NCI-H1694 treated with DMSO at 0.1 percent for 48 hours (cell line): Measurements from ENCODE around the gene TMEM9.
"Not testable (repeated sequence)": the region's sequence is repeated elsewhere in the genome, so short reads cannot be mapped to it uniquely, and the experiment has no call there.

Experiments used
- DNase-seq: peaks from one replicate; lab custom pipeline; 2025; lab: John Stamatoyannopoulos, UW

TMEM9 gene

DNA sequence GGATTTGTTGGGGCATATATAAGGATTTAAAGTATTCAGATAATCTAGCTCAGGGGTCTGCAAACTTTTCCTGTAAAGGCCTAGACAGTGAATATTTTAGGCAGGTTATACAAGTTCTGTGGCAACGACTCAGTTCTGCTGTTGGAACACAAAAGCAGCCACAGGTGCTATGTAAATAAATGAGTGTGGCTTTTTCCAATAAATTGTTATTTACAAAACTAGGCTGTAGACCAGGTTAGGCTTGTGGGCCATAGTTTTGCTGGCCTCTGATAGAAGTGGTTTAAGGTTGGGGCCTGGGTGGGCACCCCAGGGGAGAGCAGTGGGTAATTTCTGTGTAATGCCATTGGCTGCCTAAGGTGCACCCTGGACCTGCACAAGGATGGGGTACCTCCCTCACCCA is 19.5 kb upstream of the TMEM9 start:
- no peak for DNase-seq

- no peak for DNase-seq
Measured at GRCh38 chr1:201172999-201173610, 18.8 kb upstream of the TMEM9 start.

DNA sequence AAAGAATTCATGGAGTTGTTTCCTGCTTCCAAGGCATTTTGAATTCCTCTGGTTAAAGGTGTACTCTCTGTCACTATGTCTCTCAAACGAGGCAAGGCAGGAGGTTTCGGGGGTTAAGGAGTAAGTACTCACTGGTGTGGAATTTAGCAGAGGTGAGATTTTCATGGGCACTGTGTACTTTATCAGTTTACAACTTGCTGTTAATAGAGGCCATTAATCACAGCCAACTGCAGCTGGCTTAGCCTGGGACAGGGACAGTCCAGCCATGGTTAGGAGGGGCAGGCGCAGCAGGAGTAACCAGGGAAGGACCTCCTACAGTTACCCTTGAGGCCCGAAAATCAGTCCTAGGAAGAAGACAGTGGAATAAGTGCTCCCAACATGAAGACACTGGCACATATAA is 18.1 kb upstream of the TMEM9 start:
- DNase-seq, result no peak

- peak; percentile 39 for DNase-seq
Measured at GRCh38 chr1:201171063-201172036, 17.1 kb upstream of the TMEM9 start.

- DNase-seq, result peak; percentile 60
Measured at GRCh38 chr1:201170533-201171062, 16.3 kb upstream of the TMEM9 start.

GRCh38 chr1:201169971-201170532 is 15.8 kb upstream of the TMEM9 start:
- no peak for DNase-seq

DNA sequence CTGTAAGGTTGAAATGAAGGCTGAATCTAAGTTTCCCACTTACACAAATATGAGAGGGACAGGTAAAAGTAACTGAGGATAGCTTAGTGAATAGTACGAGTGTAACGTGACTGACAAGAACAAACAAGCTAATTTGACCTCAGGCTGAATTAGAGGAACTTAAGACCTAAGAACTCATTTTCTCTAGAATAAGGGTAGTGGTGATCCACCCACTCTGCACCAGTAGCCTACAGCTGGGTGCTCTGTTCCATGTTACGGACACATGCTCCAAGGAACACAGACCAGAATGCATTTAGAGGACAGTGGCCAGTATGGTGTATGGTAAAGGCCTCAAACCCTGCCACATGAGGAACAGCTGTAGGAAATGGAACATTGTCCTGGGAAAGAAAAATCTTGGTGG is 14.9 kb upstream of the TMEM9 start:
- no peak for DNase-seq

DNA sequence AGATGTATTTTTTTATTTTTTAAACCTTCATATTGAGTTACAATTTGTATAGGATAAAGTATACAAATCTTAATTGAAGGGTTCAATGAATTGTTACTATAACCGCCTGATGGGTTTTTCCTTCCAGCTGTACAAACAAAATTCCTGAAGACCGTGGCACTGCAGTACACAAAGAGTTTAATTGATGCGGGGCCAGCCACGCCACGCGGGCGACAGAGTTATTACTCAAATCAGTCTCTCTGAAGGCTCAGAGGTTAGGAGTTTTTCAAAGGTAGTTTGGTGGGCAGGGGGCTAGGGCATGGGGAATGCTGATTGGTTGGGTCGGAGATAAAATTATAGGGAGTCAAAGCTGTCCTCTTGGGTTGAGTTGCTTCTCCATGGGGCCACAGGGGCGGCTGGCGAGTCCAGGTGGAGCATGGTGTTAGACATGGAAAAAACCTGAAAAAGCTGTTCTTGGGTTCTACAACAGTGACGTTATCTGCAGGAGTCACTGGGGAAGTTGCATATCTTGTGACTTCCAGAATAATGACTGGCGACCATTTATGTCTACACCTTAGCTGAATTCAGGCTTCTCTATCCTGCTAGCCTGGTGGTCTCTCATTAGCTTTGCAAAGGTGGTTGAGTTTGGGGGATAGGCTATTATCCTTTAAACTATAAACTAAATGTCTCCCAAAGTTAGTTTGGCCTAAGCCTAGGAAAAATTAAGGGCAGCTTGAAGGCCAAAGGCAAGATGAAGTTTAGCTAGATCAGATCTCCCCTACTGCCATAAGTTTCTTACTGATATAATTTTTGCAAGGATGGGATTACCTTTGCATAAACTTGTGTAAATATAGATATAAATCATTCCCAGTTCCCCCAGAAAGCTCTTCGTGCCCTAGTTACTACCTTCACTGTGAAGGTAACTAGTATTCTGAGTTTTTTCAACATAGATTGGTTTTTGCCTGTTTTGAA is 13.0 kb upstream of the TMEM9 start:
- DNase-seq, result no peak

- no peak for DNase-seq
Measured at GRCh38 chr1:201164645-201165044, 10.4 kb upstream of the TMEM9 start.

DNA sequence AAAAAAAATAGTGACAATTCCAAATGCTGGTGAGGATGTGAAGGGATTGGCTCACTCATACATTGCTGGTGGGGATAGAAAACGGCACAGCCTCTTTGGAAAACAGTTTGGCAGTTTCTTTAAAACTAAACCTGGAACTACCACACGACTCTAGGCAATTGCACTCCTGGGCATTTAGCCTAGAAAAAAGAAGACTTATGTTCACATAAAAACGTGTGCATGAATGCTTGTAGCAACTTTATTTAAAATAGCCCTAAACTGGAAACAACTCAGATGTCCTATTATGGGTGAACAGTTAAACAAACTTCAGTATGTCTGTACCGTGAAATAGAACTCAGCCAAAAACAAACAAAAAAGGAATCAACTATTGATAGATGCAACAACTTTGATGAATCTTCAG is 9.4 kb upstream of the TMEM9 start:
- no peak for DNase-seq

GRCh38 chr1:201163036-201163435 is 8.8 kb upstream of the TMEM9 start:
- not testable (repeated sequence) for DNase-seq

GRCh38 chr1:201157949-201158348 is 3.7 kb upstream of the TMEM9 start:
- no peak for DNase-seq

DNA sequence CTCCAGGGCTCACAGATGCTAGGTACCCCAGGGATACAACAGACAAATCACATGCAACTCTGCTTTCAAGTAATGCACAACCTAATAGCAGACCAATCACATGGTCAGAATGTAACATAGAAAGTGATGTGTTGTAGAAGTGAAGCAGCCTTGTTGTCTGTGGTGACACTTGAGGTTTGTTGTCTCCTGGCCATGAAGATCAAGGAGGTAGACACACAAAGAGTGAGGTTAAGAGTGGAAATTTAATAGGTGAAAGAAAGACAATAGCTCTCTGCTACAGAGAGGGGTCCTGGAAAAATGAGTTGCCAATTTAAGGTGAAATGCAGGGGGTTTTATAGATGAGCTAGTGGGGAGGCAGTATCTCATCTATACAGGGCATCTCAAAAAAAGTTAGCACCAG is 2.5 kb upstream of the TMEM9 start:
- DNase-seq, result no peak

DNA sequence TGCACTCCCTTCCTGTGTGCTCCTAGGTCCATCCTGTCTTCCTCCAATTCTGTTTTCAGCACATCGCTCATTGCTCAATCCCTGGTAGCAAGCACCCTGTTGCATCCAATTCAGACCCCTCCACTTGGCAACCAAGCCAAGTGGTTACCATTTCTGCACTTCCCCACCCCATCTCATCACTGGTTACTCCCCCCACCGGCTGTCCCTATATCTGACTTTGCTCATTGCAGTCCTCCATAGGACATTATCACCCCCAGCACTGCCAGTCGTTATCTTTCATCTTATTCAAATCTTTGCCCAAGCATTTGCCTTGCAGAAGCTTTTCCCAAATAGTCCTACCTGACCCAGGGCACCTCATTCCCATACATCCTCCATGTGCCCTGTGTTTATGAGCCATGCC is 2.1 kb upstream of the TMEM9 start:
- DNase-seq, result no peak

DNA sequence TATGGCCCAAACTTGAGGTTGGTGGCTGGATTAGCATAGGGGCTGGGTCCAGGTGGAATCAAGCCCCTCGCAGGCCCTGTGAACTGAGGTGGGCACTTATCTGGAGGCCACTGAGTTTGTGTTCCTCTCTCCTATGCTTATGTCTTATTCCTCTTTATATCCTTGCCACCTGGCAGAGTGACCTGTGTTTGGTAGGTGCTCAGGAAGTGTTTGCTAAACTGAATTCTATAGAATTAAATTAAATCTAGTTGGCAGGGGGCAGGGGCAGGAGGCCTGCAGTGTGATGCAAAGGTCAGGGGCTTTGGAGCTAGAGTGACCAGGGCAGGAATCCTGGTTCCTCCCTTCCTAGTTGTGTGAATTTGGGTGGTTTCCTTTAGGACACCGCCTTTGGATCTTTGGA is 1.1 kb upstream of the TMEM9 start:
- DNase-seq, result no peak

DNA sequence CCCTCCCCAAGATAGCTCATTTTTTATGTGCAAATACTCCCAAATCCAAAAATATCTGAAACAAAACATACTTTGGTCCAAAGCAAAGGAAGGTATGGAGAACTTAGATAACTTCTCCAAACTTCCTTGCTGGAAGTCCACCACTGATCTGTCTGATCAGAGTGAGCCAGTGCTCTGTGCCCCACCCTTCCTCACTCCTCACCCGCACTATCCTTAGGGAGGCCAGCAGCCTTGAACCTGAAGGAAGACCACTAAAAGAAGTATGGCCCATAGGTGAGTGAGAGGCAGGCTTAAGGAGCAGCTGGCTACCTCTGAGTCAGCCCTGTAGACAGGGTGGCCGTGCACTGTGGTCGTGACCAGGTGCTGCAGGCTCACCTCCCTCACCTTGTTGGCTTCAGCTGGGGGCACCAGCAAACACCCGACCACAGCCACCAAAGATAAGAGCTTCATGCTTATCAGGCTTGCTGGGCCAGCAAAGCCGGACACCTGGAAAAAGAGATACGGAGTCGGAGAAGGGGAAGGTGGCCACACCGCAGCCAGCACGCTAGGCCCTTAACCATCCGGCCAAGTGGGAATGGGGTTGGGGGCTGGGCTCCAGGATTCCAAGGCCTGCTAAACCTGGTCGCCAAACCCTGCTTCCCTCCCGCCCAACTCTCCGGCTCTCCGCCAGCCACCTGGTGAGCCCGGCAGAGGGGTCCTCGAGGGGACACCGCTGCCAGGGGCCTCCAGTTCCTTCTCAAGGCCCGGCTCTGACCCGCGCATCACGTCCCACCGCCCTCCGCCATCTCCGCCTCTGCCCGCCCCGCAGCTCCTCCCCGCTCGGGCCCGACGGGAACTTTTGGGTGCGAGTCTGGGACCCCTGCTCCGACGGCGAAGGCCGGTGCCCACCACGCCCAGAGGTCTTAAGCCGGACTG is 543 bp downstream of the TMEM9 start:
- DNase-seq, result no peak

DNA sequence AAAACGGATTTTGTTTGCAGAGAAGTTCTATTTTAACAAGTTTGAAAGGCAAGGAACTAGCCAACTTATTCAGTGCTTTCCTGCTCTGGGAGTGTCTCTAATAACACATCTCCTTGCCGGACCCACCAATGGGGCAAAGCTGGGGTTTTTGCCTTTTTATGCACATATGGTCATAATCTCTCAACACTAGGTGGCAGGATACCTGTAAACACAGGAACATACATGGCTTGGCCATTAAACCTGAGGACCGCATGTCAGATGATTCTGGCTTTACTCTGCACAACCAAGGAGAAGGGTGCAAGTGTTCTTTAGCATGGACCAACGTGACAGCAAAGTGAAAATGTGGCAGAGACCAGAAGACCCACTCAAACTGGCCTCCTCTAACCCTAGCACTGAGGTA is 4.9 kb downstream of the TMEM9 start:
- DNase-seq, result peak; percentile 44

- no peak for DNase-seq
Measured at GRCh38 chr1:201147396-201148015, 6.8 kb downstream of the TMEM9 start.

- DNase-seq, result no peak
Measured at GRCh38 chr1:201146626-201147390, 7.5 kb downstream of the TMEM9 start.
